ENCODE measurements around the gene MYDGF. TPM values are rescaled to one million over a fixed set of nuclear protein-coding genes. Genes with fewer than 3 reads are reported as not detected.

The MYDGF gene
- total and polyA plus RNA-seq, 2 of the 13 experiments (the other 11 are each of a cell fraction or from before 2014, with no cell fraction given) = 116 to 198 TPM

DNA sequence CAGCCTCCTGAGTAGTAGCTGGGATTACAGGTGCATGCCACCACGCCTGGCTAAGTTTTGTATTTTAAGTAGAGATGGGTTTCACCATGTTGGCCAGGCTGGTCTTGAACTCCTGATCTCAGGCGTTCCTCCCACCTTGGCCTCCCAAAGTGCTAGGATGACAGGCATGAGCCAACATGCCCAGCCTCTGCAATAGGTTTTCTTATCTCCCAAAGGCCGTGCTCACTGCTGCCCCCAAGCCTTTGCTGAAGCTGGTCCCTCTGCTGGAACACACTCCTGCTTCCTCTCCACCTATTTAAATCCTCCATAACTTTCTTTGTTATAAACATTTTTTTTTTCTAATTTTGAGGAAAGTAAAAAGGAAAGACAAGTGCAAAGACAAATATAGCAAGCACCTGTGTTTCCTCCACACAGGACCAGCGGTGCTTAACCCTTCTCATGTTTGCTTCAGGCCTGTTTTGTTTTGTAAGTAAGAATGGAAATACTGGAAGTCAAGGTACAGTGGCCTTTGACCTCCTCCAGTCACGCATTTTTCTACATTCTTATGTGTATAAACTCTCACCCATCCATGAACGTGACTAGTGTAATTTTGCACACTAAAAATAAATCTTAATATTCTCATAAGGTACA, 45.3 kb downstream of the MYDGF start:
- peak; percentile 66 for DNase-seq (ENCODE audit: low spot score)
- in situ Hi-C loops (cut with HindIII; ENCODE audit: extremely low pct_ligation_motif_present, low pct_unique_long_range_greater_than_20kb) = no loop called here
- BruUV-seq (replicated peaks) = no TSS peak
- TF ChIP-seq PRDM10 (CRISPR knock-in tag; IDR thresholded peaks at IDR 0.05; ENCODE audit: low read depth) = no peak
- TF ChIP-seq, protein P1, sequence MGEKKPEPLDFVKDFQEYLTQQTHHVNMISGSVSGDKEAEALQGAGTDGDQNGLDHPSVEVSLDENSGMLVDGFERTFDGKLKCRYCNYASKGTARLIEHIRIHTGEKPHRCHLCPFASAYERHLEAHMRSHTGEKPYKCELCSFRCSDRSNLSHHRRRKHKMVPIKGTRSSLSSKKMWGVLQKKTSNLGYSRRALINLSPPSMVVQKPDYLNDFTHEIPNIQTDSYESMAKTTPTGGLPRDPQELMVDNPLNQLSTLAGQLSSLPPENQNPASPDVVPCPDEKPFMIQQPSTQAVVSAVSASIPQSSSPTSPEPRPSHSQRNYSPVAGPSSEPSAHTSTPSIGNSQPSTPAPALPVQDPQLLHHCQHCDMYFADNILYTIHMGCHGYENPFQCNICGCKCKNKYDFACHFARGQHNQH (CRISPR knock-in tag; IDR thresholded peaks at IDR 0.05) = 0 out of 2 replicates have a peak, but pooled peaks have one; percentile 45
- no peak for TF ChIP-seq SOX6 (IDR thresholded peaks at IDR 0.05)
- no peak; the same call in 1 of the 2 replicates for TF ChIP-seq SOX6 (CRISPR knock-in tag; IDR thresholded peaks at IDR 0.05)
- TF ChIP-seq ARID3A (IDR thresholded peaks at IDR 0.05; ENCODE audit: low read depth, low read length) = no peak
- TF ChIP-seq HOXA3 (CRISPR knock-in tag; IDR thresholded peaks at IDR 0.05) = 0 out of 2 replicates have a peak, but pooled peaks have one; percentile 17
- no peak for TF ChIP-seq ZBTB34 (CRISPR knock-in tag; IDR thresholded peaks at IDR 0.05)
- no peak for TF ChIP-seq ZBTB38 (CRISPR knock-in tag; IDR thresholded peaks at IDR 0.05)
- 0 out of 2 replicates have a peak, but pooled peaks have one; percentile 40 for TF ChIP-seq ZFP1 (CRISPR knock-in tag; IDR thresholded peaks at IDR 0.05)
- no peak for TF ChIP-seq KMT2B (CRISPR knock-in tag; IDR thresholded peaks at IDR 0.05)
- TF ChIP-seq MTA1 (CRISPR knock-in tag; IDR thresholded peaks at IDR 0.05; ENCODE audit: borderline replicate concordance) = no peak
- no peak for TF ChIP-seq ZNF501 (CRISPR knock-in tag; IDR thresholded peaks at IDR 0.05)
- TF ChIP-seq ZNF703 (CRISPR knock-in tag; IDR thresholded peaks at IDR 0.05; ENCODE audit: borderline replicate concordance) = no peak
- TF ChIP-seq ARNT2 (CRISPR knock-in tag; IDR thresholded peaks at IDR 0.05; ENCODE audit: low read depth) = no peak
- no peak for TF ChIP-seq EED (CRISPR knock-in tag; IDR thresholded peaks at IDR 0.05)
- no peak for TF ChIP-seq CBFB (CRISPR knock-in tag; IDR thresholded peaks at IDR 0.05)

More for the DNA sequence above, 45.3 kb downstream of the MYDGF start:
- no peaks in the 10 kb centered on the region for H4K20me1 ChIP-seq (ENCODE audit: insufficient read depth, low read length)
- H3K36me3 ChIP-seq (replicated peaks in 1 of 2; ENCODE audit: control insufficient read depth in 1 of 2, insufficient read depth in 2 of 2, low read length in 2 of 2) = no peaks in the 10 kb centered on the region
- H3K79me2 ChIP-seq (ENCODE audit: insufficient read depth, low read length) = no peaks in the 10 kb centered on the region
- peaks cover 49% of the 10 kb centered on the region for H3K4me1 ChIP-seq (ENCODE audit: insufficient read depth, low read length)
- peaks cover 0 to 1% of the 10 kb centered on the region in 2 experiments; a peak in 1 of 5 replicates for H3K27me3 ChIP-seq (ENCODE audit: control insufficient read depth in 1 of 2, insufficient read depth in 2 of 2, low read length in 2 of 2)
- intact Hi-C loops (cut with micrococcal nuclease; ENCODE audit: unreplicated experiment) = loop anchor here (5.0 kb wide), 1 partner anchor 38 kb away; no protein-coding TSS in a partner anchor
- ATAC-seq (peak; percentile 62), FAIRE-seq (peak; percentile 93)
- peak overlapping the region; percentile 61 for H3K27ac ChIP-seq (ENCODE audit: extremely low read length, insufficient read depth, low read length)
- H2AFZ ChIP-seq (ENCODE audit: low read length) = no peak overlapping the region
- ChIA-PET POLR2A (interaction anchor here (0.7 to 1.0 kb wide), 2 partner anchors 10 to 90 kb away, joined by 3 read pairs; partner anchors contain the start of gene PLIN5), CTCF (ENCODE audit: low intra/inter-chr PET ratio, low total read pairs) (interaction anchor here (0.8 kb wide), 1 partner anchor 49 kb away, joined by 3 read pairs; no protein-coding TSS in a partner anchor)
- 2% methylated on average over 6 of the region's 6 CpGs for WGBS (ENCODE audit: low lambda C conversion rate)
- no peak overlapping the region for H3K9ac ChIP-seq (ENCODE audit: insufficient read depth, low read depth, low read length)
- peak overlapping the region in 1 of 3 experiments; percentile 16; a peak in 1 of 6 replicates for H3K4me3 ChIP-seq (replicated peaks in 1 of 3; ENCODE audit: insufficient read depth in 1 of 3, low read depth in 2 of 3, low read length in 3 of 3)
- peak overlapping the region; percentile 51 for H3K4me2 ChIP-seq (ENCODE audit: low read depth, low read length)
- H3K9me3 ChIP-seq (ENCODE audit: low read length) = no peaks in the 10 kb centered on the region

Measured in HepG2 (cell line).